SK-N-SH (cell line): ENCODE data around the gene PLD1. TPM values are rescaled to one million over a fixed set of nuclear protein-coding genes. Genes with fewer than 3 reads are reported as not detected.

Experiments
- CTCF ChIA-PET: fragments of 300-600, 350-600 bp; formaldehyde crosslinking; extraction: SDS; loops from one replicate; lab custom pipeline; 2021; lab: Yijun Ruan, JAX
- POLR2A ChIA-PET: fragments of 350-600 bp; sonication (Branson Sonifier 250); formaldehyde crosslinking; extraction: SDS; loops from one replicate; lab custom pipeline; 2020; ENCODE audit warnings: antibody characterized with exemption, inconsistent platforms; lab: Yijun Ruan, JAX
- DNase-seq: peaks from one replicate; pipeline ENCODE4 v3.0.0; 2012
- H2AFZ ChIP-seq: fragments of 200-600 bp; sonication (generic); 2 replicates; pipeline ENCODE4 v1.8.1; 2016; ENCODE audit warnings: antibody characterized with exemption, mild to moderate bottlenecking, low read depth
- H3F3A ChIP-seq: fragments of 200-600 bp; sonication (generic); replicated peaks from 2 replicates; pipeline ENCODE3; 2016; ENCODE audit warnings: antibody characterized with exemption, mild to moderate bottlenecking; ENCODE audit not compliant: insufficient read depth
- H3K27ac ChIP-seq, 2 experiments: fragments of 200-500 bp in 1 of 2; fragments of 200-600 bp in 1 of 2; sonication (Bioruptor generic) in 1 of 2; sonication (generic), shearing (Covaris generic) in 1 of 2; 2 replicates each; pipeline versions ENCODE4 v1.5.1 to v1.6.1; 2014 to 2016; ENCODE audit warnings: low read depth in 2 of 2, inconsistent platforms in 1 of 2, low read length in 1 of 2, mild to moderate bottlenecking in 1 of 2, mixed read lengths in 1 of 2
- H3K27me3 ChIP-seq: fragments of 200-600 bp; sonication (generic), shearing (Covaris generic); 2 replicates; pipeline ENCODE4 v1.6.1; 2016; ENCODE audit warnings: mixed run types; ENCODE audit not compliant: insufficient read depth
- H3K36me3 ChIP-seq, 2 experiments: fragments of 200-500 bp in 1 of 2; fragments of 200-600 bp in 1 of 2; sonication (Bioruptor generic) in 1 of 2; sonication (generic) in 1 of 2; replicated peaks in 1 of 2; 2 replicates each; pipeline versions ENCODE3 to v1.5.1; 2014 to 2016; ENCODE audit warnings: low read length in 1 of 2, mild to moderate bottlenecking in 1 of 2; ENCODE audit not compliant: insufficient read depth in 2 of 2, control insufficient read depth in 1 of 2
- H3K4me1 ChIP-seq, 2 experiments: fragments of 200-500 bp in 1 of 2; fragments of 200-600 bp in 1 of 2; sonication (Bioruptor generic) in 1 of 2; sonication (generic), shearing (Covaris generic) in 1 of 2; 2 replicates each; pipeline versions ENCODE4 v1.5.1 to v1.6.1; 2014 to 2016; ENCODE audit warnings: low read depth in 1 of 2, low read length in 1 of 2, mixed run types in 1 of 2; ENCODE audit not compliant: insufficient read depth in 2 of 2, control insufficient read depth in 1 of 2
- H3K4me2 ChIP-seq: fragments of 200-600 bp; sonication (generic), shearing (Covaris generic); 2 replicates; pipeline ENCODE4 v1.6.1; 2017; ENCODE audit warnings: mixed run types
- H3K4me3 ChIP-seq, 2 experiments: fragments of 200-500 bp in 1 of 2; fragments of 200-600 bp in 1 of 2; sonication (Bioruptor generic) in 1 of 2; sonication (generic), shearing (Covaris generic) in 1 of 2; 2 replicates each; pipeline versions ENCODE4 v1.5.1 to v1.8.1; 2014 to 2016; ENCODE audit warnings: low read depth in 2 of 2, inconsistent platforms in 1 of 2, low read length in 1 of 2, mild to moderate bottlenecking in 1 of 2, mixed read lengths in 1 of 2, moderate library complexity in 1 of 2
- H3K79me2 ChIP-seq: fragments of 200-600 bp; sonication (generic); 2 replicates; pipeline ENCODE4 v1.8.1; 2017; ENCODE audit warnings: mild to moderate bottlenecking; ENCODE audit not compliant: insufficient read depth
- H3K9ac ChIP-seq: fragments of 200-600 bp; sonication (generic); 2 replicates; pipeline ENCODE4 v1.6.1; 2017; ENCODE audit warnings: mixed run types
- H3K9me2 ChIP-seq: fragments of 200-600 bp; sonication (generic); 2 replicates; pipeline ENCODE4 v1.6.1; 2017; ENCODE audit warnings: mixed run types
- H3K9me3 ChIP-seq: fragments of 200-600 bp; sonication (generic); 2 replicates; pipeline ENCODE4 v1.6.1; 2017; ENCODE audit warnings: mixed run types, mild to moderate bottlenecking, moderate library complexity
- H4K20me1 ChIP-seq: fragments of 200-600 bp; sonication (generic); 2 replicates; pipeline ENCODE4 v1.6.1; 2017; ENCODE audit warnings: mild to moderate bottlenecking, mixed run types; ENCODE audit not compliant: insufficient read depth
- ELF1 ChIP-seq: IDR thresholded peaks from 2 replicates; pipeline ENCODE4 v1.4.0; 2012
- GABPA ChIP-seq: IDR thresholded peaks from 2 replicates; pipeline ENCODE4 v1.4.0; 2012; ENCODE audit warnings: low read depth, mild to moderate bottlenecking
- GATA2 ChIP-seq: sonication (generic); formaldehyde crosslinking; IDR thresholded peaks from 2 replicates; pipeline ENCODE4 v1.5.0; 2020; ENCODE audit warnings: mild to moderate bottlenecking, missing genetic modification reagents
- RAD21 ChIP-seq: IDR thresholded peaks from 2 replicates; pipeline ENCODE4 v1.6.1; 2012; ENCODE audit warnings: mild to moderate bottlenecking, low read length
- RXRA ChIP-seq: IDR thresholded peaks from 2 replicates; pipeline ENCODE4 v1.4.0; 2012; ENCODE audit warnings: low read depth, mild to moderate bottlenecking, borderline replicate concordance
- SMC3 ChIP-seq: IDR thresholded peaks from 2 replicates; pipeline ENCODE4 v1.6.1; 2012; ENCODE audit warnings: low read depth, low read length, improper control_type of control experiment
- TCF12 ChIP-seq: IDR thresholded peaks from 2 replicates; pipeline ENCODE4 v1.4.0; 2012
- WGBS: methylation state at CpG from one replicate; pipeline ENCODE4 v1.1.6; 2017; ENCODE audit warnings: low lambda C conversion rate; 5-methylcytosine and 5-hydroxymethylcytosine counted together
- polyA plus RNA-seq, 3 experiments: library from polyadenylated mRNA; depleted of rRNA; stranded (reverse); fragments of >200 nt; gene quantifications; 2 replicates each; pipeline ENCODE4 v1.2.3, GENCODE V29; 2012
- TF ChIP-seq, protein P1 (sequence below): fragments of 200-600 bp; sonication (generic); IDR thresholded peaks from 2 replicates; pipeline ENCODE4 v1.6.1; 2017; ENCODE audit warnings: antibody characterized with exemption, mild to moderate bottlenecking, moderate library complexity
- TF ChIP-seq, protein P2 (sequence below): fragments of 150-350 bp; IDR thresholded peaks from 2 replicates; pipeline ENCODE4 v1.6.1; 2016; ENCODE audit warnings: mild to moderate bottlenecking, low read depth, low read length

The PLD1 gene
- polyA plus RNA-seq, 1 of the 3 experiments (the other 2 are of a cell fraction), result 6.2 TPM

- 79% methylated on average over 3 of the region's 3 CpGs for WGBS
- CTCF ChIA-PET, result interaction anchor here (0.7 to 1.5 kb wide), 9 partner anchors 11 to 784 kb away, joined by 3 to 5 read pairs (median 3); no protein-coding TSS in a partner anchor
- no peaks in the 10 kb centered on the region for H3K9me2 ChIP-seq
- POLR2A ChIA-PET, result no interaction called here
- TF ChIP-seq, protein P1, sequence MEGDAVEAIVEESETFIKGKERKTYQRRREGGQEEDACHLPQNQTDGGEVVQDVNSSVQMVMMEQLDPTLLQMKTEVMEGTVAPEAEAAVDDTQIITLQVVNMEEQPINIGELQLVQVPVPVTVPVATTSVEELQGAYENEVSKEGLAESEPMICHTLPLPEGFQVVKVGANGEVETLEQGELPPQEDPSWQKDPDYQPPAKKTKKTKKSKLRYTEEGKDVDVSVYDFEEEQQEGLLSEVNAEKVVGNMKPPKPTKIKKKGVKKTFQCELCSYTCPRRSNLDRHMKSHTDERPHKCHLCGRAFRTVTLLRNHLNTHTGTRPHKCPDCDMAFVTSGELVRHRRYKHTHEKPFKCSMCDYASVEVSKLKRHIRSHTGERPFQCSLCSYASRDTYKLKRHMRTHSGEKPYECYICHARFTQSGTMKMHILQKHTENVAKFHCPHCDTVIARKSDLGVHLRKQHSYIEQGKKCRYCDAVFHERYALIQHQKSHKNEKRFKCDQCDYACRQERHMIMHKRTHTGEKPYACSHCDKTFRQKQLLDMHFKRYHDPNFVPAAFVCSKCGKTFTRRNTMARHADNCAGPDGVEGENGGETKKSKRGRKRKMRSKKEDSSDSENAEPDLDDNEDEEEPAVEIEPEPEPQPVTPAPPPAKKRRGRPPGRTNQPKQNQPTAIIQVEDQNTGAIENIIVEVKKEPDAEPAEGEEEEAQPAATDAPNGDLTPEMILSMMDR, result peak; percentile 58
- TF ChIP-seq, protein P2, sequence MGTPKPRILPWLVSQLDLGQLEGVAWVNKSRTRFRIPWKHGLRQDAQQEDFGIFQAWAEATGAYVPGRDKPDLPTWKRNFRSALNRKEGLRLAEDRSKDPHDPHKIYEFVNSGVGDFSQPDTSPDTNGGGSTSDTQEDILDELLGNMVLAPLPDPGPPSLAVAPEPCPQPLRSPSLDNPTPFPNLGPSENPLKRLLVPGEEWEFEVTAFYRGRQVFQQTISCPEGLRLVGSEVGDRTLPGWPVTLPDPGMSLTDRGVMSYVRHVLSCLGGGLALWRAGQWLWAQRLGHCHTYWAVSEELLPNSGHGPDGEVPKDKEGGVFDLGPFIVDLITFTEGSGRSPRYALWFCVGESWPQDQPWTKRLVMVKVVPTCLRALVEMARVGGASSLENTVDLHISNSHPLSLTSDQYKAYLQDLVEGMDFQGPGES, result no peak
- TF ChIP-seq SMC3, result peak; percentile 31; the same call in 1 of the 2 replicates
- no peak for TF ChIP-seq GATA2 (CRISPR knock-in tag)
- no peak for TF ChIP-seq GABPA
- TF ChIP-seq RAD21, result peak; percentile 70
- no peak for TF ChIP-seq TCF12
- H3K36me3 ChIP-seq, result no peaks in the 10 kb centered on the region
- H3K4me1 ChIP-seq, result peaks cover 5 to 8% of the 10 kb centered on the region in 2 experiments; a peak in 3 of 4 replicates
- H3K9ac ChIP-seq, result no peak overlapping the region
- H2AFZ ChIP-seq, result no peak overlapping the region
- no peaks in the 10 kb centered on the region for H3K27me3 ChIP-seq
- H3K9me3 ChIP-seq, result no peaks in the 10 kb centered on the region
- no peak overlapping the region for H3K4me2 ChIP-seq
- no peak overlapping the region; a peak in 1 of 4 replicates for H3K4me3 ChIP-seq
- no peaks in the 10 kb centered on the region for H3K79me2 ChIP-seq
- peaks cover 9% of the 10 kb centered on the region for H3F3A ChIP-seq
- H3K27ac ChIP-seq, result peak overlapping the region in 1 of 2 experiments; percentile 27; a peak in 1 of 4 replicates
- H4K20me1 ChIP-seq, result no peaks in the 10 kb centered on the region
- DNase-seq, result no peak
These were observed 23.6 kb upstream of the PLD1 start for GRCh38 chr3:171833789-171834460.

DNA sequence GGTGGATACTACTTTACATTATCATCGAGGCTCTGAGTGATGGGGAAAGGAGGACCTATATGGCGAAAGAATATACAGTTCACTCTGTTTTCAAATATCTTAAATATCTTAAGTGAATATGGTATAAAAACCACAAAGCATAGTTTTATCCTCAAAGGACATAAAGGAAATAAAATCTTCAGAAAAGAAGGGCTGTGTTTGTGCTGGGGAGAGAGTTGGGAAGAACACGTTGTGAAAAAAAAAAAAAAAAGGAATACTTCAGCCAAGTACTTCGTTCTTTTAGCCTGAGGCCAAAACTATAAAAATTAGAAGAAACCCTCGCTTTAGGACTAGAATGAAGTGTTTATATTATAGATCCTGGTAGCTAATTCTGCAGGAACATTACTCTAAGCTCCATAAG, 22.7 kb upstream of the PLD1 start:
- no peak overlapping the region; a peak in 1 of 4 replicates for H3K27ac ChIP-seq
- peaks cover 5 to 8% of the 10 kb centered on the region in 2 experiments; a peak in 3 of 4 replicates for H3K4me1 ChIP-seq
- no peak overlapping the region for H2AFZ ChIP-seq
- no peak overlapping the region for H3K4me3 ChIP-seq
- H4K20me1 ChIP-seq, result no peaks in the 10 kb centered on the region
- H3K36me3 ChIP-seq, result no peaks in the 10 kb centered on the region
- no peak overlapping the region for H3K9ac ChIP-seq
- H3F3A ChIP-seq, result peaks cover 9% of the 10 kb centered on the region
- ChIA-PET CTCF (interaction anchor here (1.3 to 1.8 kb wide), 3 partner anchors 129 to 500 kb away, joined by 3 to 5 read pairs (median 5); no protein-coding TSS in a partner anchor), POLR2A (no interaction called here)
- H3K27me3 ChIP-seq, result no peaks in the 10 kb centered on the region
- H3K9me2 ChIP-seq, result no peaks in the 10 kb centered on the region
- no peaks in the 10 kb centered on the region for H3K79me2 ChIP-seq
- TF ChIP-seq RXRA (no peak), ELF1 (no peak)
- H3K9me3 ChIP-seq, result no peaks in the 10 kb centered on the region
- WGBS, result 92% methylated on average over 5 of the region's 5 CpGs
- H3K4me2 ChIP-seq, result no peak overlapping the region
- no peak for DNase-seq
